Skeletal muscle tissue (tissue), 4 donors: Measurements from ENCODE around the gene RIN1. TPM values are rescaled to one million over a fixed set of nuclear protein-coding genes. Genes with fewer than 3 reads are reported as not detected.
A peak's percentile ranks its signal among the peaks of the same experiment; 100 is the strongest.
"Not testable (repeated sequence)": the region's sequence is repeated elsewhere in the genome, so short reads cannot be mapped to it uniquely, and the experiment has no call there.

ENCODE experiments used
- H3K27ac ChIP-seq: one replicate; pipeline ENCODE4 v1.7.0; 2013; ENCODE audit warnings: mild to moderate bottlenecking, low read depth, low read length, inconsistent platforms
- H3K27me3 ChIP-seq, 3 donors: one replicate each; pipeline ENCODE4 v1.7.0; 2013; ENCODE audit warnings: low read length in 3 of 3; ENCODE audit not compliant: control insufficient read depth in 3 of 3, insufficient read depth in 3 of 3
- H3K36me3 ChIP-seq, 3 donors: one replicate each; pipeline ENCODE4 v1.7.0; 2013; ENCODE audit warnings: low read length in 3 of 3; ENCODE audit not compliant: control insufficient read depth in 3 of 3, insufficient read depth in 3 of 3
- H3K4me1 ChIP-seq, 3 donors: one replicate each; pipeline ENCODE4 v1.7.0; 2013; ENCODE audit warnings: low read length in 3 of 3, mild to moderate bottlenecking in 3 of 3; ENCODE audit not compliant: control insufficient read depth in 3 of 3, insufficient read depth in 3 of 3
- H3K4me3 ChIP-seq, 3 donors: one replicate each; pipeline ENCODE4 v1.7.0; 2013; ENCODE audit warnings: low read length in 3 of 3
- H3K9ac ChIP-seq, 3 donors: one replicate each; pipeline ENCODE4 v1.7.0; 2013; ENCODE audit warnings: low read length in 3 of 3, mild to moderate bottlenecking in 3 of 3, moderate library complexity in 2 of 3, low read depth in 1 of 3
- H3K9me3 ChIP-seq, 3 donors: one replicate each; pipeline ENCODE4 v1.7.0; 2013; ENCODE audit warnings: low read length in 3 of 3; ENCODE audit not compliant: control insufficient read depth in 3 of 3
- total RNA-seq: library from RNA; depleted of rRNA; stranded (reverse); fragments of >200 nt; gene quantifications from one replicate; pipeline ENCODE4 v1.2.3, GENCODE V29; 2014
- donor health status: Osteomylitis.

RIN1 gene
- total RNA-seq, 1 donor from 2014 or later = 5.7 TPM

- H3K4me1 ChIP-seq = peaks cover 0 to 11% (median 5%) of the 10 kb centered on the region in 3 donors
- H3K27ac ChIP-seq = no peak overlapping the region
- H3K4me3 ChIP-seq = no peak overlapping the region
- H3K9me3 ChIP-seq = no peaks in the 10 kb centered on the region
- no peaks in the 10 kb centered on the region for H3K27me3 ChIP-seq
- H3K36me3 ChIP-seq = peaks cover 15 to 18% (median 15%) of the 10 kb centered on the region in 3 donors
- peak overlapping the region in 1 of 3 donors; percentile 40 for H3K9ac ChIP-seq
Measured at GRCh38 chr11:66360406-66361073, 24.3 kb upstream of the RIN1 start.

- no peak overlapping the region for H3K9ac ChIP-seq
- H3K27me3 ChIP-seq = no peaks in the 10 kb centered on the region
- no peak overlapping the region for H3K4me3 ChIP-seq
- peaks cover 13 to 14% (median 13%) of the 10 kb centered on the region in 3 donors for H3K36me3 ChIP-seq
- H3K4me1 ChIP-seq = peaks cover 0 to 10% (median 4%) of the 10 kb centered on the region in 3 donors
- no peaks in the 10 kb centered on the region for H3K9me3 ChIP-seq
- H3K27ac ChIP-seq = no peak overlapping the region
Measured at GRCh38 chr11:66359662-66360087, 23.4 kb upstream of the RIN1 start.

GRCh38 chr11:66350560-66351235 lies 14.5 kb upstream of the RIN1 start:
- H3K27ac ChIP-seq, H3K36me3 ChIP-seq, H3K9ac ChIP-seq, H3K9me3 ChIP-seq, H3K4me3 ChIP-seq, H3K27me3 ChIP-seq: not testable (repeated sequence)
- peaks cover 16 to 18% (median 17%) of the 10 kb centered on the region in 3 donors for H3K4me1 ChIP-seq

- Histone ChIP-seq H3K36me3 (no peaks in the 10 kb centered on the region), H3K27ac (no peak overlapping the region), H3K4me3 (no peak overlapping the region), H3K27me3 (no peaks in the 10 kb centered on the region), H3K9ac (peak overlapping the region in 1 of 3 donors; percentile 21), H3K9me3 (no peaks in the 10 kb centered on the region), H3K4me1 (peaks cover 29 to 32% (median 30%) of the 10 kb centered on the region in 3 donors)
Measured at GRCh38 chr11:66349084-66349386, 12.8 kb upstream of the RIN1 start.

GRCh38 chr11:66347425-66348276 lies 11.4 kb upstream of the RIN1 start, which contains the start of gene B4GAT1:
B4GAT1 (minus strand) TSS chr11:66347629; CDS start chr11:66347545, 84 bp downstream.
- peaks cover 0 to 5% (median 0%) of the 10 kb centered on the region in 3 donors for H3K36me3 ChIP-seq
- peaks cover 38 to 44% (median 38%) of the 10 kb centered on the region in 3 donors for H3K4me1 ChIP-seq
- H3K9me3 ChIP-seq = no peaks in the 10 kb centered on the region

GRCh38 chr11:66346476-66347424 lies 10.5 kb upstream of the RIN1 start:
- H3K36me3 ChIP-seq = peaks cover 4 to 9% (median 7%) of the 10 kb centered on the region in 3 donors
- H3K27ac ChIP-seq = peak overlapping the region; percentile 77
- peak overlapping the region; percentile 94 to 97 (median 95) for H3K9ac ChIP-seq
- H3K4me1 ChIP-seq = peaks cover 38 to 44% (median 38%) of the 10 kb centered on the region in 3 donors
- peak overlapping the region; percentile 95 to 99 (median 99) for H3K4me3 ChIP-seq
- no peaks in the 10 kb centered on the region for H3K9me3 ChIP-seq
- no peaks in the 10 kb centered on the region for H3K27me3 ChIP-seq

More at GRCh38 chr11:66347425-66348276, 11.4 kb upstream of the RIN1 start, which contains the start of gene B4GAT1:
- Histone ChIP-seq H3K4me3 (peak within 1 kb of the TSS; percentile 88 to 99 (median 95)), H3K27me3 (no peaks in the 10 kb centered on the region), H3K9ac (peak within 1 kb of the TSS; percentile 94 to 97 (median 95)), H3K27ac (peak within 1 kb of the TSS; percentile 77)

GRCh38 chr11:66345316-66345649 lies 9.0 kb upstream of the RIN1 start:
- Histone ChIP-seq H3K27ac (peak overlapping the region; percentile 55), H3K36me3 (peaks cover 19 to 24% (median 22%) of the 10 kb centered on the region in 3 donors), H3K9me3 (no peaks in the 10 kb centered on the region), H3K4me1 (peaks cover 38 to 44% (median 38%) of the 10 kb centered on the region in 3 donors), H3K9ac (peak overlapping the region; percentile 78 to 94 (median 94)), H3K27me3 (no peaks in the 10 kb centered on the region), H3K4me3 (peak overlapping the region; percentile 95 to 99 (median 99))

- H3K4me3 ChIP-seq = peak within 1 kb of the TSS; percentile 95 to 99 (median 99)
- H3K27me3 ChIP-seq = no peaks in the 10 kb centered on the region
- H3K36me3 ChIP-seq = peaks cover 24 to 30% (median 28%) of the 10 kb centered on the region in 3 donors
- H3K9me3 ChIP-seq = no peaks in the 10 kb centered on the region
- H3K4me1 ChIP-seq = peaks cover 38 to 44% (median 38%) of the 10 kb centered on the region in 3 donors
- H3K27ac ChIP-seq = peak within 1 kb of the TSS; percentile 55
- peak within 1 kb of the TSS; percentile 94 to 97 (median 96) for H3K9ac ChIP-seq
Measured at GRCh38 chr11:66344550-66345315, 8.5 kb upstream of the RIN1 start, which contains the start of gene BRMS1. BRMS1 (minus strand) TSS chr11:66345104; CDS start chr11:66342234, 2,870 bp downstream.
